Coronary artery (tissue), 2 donors: ENCODE results near the gene TMEFF2.

Source experiments
- DNase-seq: peaks from one replicate; pipeline ENCODE4 v3.0.0-alpha.2; 2017; ENCODE audit warnings: low spot score
- H3K27ac ChIP-seq, 2 donors: fragments of 200-600 bp; sonication (generic); one replicate each; pipeline ENCODE4 v1.5.1; 2016 to 2019
- H3K4me3 ChIP-seq: fragments of 200-600 bp; sonication (generic); 2 replicates; pipeline ENCODE4 v1.5.1; 2016; ENCODE audit warnings: mild to moderate bottlenecking, moderate library complexity
- CTCF ChIP-seq: fragments of 200-600 bp; sonication (generic); IDR thresholded peaks from one replicate; pipeline ENCODE4 v1.5.1; 2019; ENCODE audit warnings: antibody characterized with exemption

TMEFF2 gene

DNA sequence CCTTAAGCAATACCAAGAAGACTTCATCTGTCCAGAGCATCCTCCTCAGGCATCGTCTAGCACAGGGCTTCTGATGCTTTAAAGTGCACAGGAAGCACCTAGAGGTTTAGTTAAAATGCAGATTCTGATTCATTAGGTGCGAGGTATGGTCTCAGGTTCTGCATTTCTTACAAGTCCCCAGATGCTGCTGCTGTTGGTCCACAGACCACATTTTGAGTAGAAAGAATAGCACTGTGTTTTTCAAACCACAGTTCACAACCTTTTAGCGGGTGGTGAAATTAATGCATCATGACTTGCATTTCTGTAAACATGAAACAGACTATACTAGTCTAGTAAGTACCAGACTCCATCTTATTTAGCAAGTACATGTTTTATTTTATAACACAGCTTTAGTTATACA is 134.6 kb downstream of the TMEFF2 start:
- TF ChIP-seq CTCF = no peak
- no peak for DNase-seq
- Histone ChIP-seq H3K27ac (no peak overlapping the region), H3K4me3 (no peak overlapping the region)

GRCh38 chr2:192059266-192059665 is 135.5 kb downstream of the TMEFF2 start:
- H3K27ac ChIP-seq = no peak overlapping the region
- TF ChIP-seq CTCF = no peak
- H3K4me3 ChIP-seq = no peak overlapping the region
- DNase-seq = no peak

DNA sequence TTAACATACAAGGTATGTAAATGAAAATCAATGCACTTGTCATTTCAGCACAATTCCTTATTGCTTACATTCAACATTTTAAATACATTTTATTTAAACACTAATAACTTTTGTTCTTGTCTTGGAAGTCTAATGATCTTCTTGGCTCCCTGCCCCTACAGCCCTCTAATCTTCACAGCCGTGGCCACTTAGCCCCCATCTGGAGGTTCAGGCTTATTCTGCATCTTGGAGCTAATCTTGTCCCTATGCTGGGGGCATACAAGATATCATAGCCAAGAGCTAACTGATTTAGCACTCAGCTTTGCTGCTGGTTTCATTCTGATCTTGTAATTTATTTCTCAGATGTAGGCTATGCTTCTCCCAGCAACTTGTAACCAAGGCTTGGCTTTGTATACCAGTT is 140.8 kb downstream of the TMEFF2 start:
- TF ChIP-seq CTCF = no peak

DNA sequence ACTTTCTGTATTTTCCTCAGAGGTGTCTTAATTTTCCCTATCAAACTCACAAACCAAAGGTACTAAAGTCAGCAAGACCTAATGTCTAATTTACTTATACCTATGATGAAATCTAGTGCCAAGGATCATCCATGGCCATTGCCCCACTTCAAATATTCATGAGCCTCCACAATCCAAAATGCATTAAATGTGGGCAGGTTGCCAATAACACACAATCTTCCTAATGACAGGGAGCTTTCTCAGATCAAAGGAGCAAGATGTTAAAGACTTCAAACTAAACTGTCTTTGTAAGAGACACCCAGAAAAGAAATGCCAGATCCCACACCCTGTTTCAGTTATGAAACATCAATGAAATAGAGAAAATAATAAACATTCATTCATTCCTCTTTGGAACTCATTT is 143.2 kb downstream of the TMEFF2 start:
- TF ChIP-seq CTCF = no peak
- DNase-seq = no peak
- H3K4me3 ChIP-seq = no peak overlapping the region
- no peak overlapping the region for H3K27ac ChIP-seq

More for the DNA sequence above, 140.8 kb downstream of the TMEFF2 start:
- Histone ChIP-seq H3K27ac (no peak overlapping the region), H3K4me3 (no peak overlapping the region)
- DNase-seq = no peak

- no peak for TF ChIP-seq CTCF
- Histone ChIP-seq H3K27ac (no peak overlapping the region), H3K4me3 (no peak overlapping the region)
- no peak for DNase-seq
Measured at GRCh38 chr2:192049362-192049761, 145.4 kb downstream of the TMEFF2 start.

- Histone ChIP-seq H3K4me3 (no peak overlapping the region), H3K27ac (no peak overlapping the region)
- no peak for DNase-seq
- TF ChIP-seq CTCF = no peak
Measured at GRCh38 chr2:192047315-192048107, 147.2 kb downstream of the TMEFF2 start.

- DNase-seq = no peak
- Histone ChIP-seq H3K27ac (no peak overlapping the region), H3K4me3 (no peak overlapping the region)
- TF ChIP-seq CTCF = no peak
Measured at GRCh38 chr2:192044496-192044895, 150.2 kb downstream of the TMEFF2 start.
